NCI-H82 treated with DMSO at 0.1 percent for 48 hours (cell line): ENCODE data around the gene P2RY1.

ENCODE experiments used
- DNase-seq: peaks from one replicate; lab custom pipeline; 2025; ENCODE audit not compliant: unreplicated experiment; lab: John Stamatoyannopoulos, UW

The P2RY1 gene, protein sequence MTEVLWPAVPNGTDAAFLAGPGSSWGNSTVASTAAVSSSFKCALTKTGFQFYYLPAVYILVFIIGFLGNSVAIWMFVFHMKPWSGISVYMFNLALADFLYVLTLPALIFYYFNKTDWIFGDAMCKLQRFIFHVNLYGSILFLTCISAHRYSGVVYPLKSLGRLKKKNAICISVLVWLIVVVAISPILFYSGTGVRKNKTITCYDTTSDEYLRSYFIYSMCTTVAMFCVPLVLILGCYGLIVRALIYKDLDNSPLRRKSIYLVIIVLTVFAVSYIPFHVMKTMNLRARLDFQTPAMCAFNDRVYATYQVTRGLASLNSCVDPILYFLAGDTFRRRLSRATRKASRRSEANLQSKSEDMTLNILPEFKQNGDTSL

DNA sequence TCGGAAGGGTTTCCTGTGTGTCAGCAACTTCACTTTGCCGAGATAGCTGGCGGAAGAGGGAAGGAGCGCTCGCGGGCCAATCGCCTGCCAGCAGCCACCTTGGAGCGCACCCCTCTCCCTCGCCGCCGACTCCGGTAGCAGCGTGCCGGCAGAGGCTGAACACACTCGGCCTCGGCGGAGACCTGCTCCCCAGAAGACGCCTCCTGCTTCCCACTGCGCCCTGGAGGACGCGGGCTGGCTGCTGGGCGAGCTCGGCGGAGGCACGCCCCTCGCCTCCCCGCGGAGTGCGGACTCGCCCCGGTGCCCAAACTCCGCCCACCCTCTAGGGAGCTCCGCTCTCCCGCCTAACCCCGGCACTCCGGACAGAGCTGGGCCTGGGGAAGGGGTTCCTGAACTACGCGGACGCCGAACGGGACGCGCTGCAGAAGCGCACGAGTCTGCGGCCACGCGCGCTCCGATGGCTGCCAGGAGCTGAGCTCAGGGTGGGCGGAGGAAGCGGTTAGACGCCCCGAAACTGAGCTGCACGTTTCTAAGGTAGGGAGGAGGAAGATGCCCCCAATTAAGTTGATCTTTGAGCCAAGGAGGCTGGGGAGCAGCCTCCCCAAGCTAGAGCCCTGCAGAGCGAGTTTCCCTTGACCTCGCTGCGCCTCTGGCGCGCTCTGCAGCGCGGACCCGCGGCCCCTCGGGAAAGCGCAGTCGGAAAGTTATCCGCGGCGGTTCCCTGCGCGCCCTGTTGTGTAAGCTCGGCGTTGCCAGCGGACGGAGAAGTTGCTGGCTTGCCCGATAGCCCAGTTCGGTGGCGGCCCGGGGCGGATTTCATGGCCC is at the start of gene P2RY1:
Gene P2RY1, plus strand, starts transcription at position 356 of the 825 bp plus-strand sequence. CDS start 652 bp downstream, outside the sequence.
- DNase-seq, result peak; percentile 65

- no peak for DNase-seq
Observed at GRCh38 chr3:152786977-152787681, 47.8 kb upstream of the P2RY1 start.

DNA sequence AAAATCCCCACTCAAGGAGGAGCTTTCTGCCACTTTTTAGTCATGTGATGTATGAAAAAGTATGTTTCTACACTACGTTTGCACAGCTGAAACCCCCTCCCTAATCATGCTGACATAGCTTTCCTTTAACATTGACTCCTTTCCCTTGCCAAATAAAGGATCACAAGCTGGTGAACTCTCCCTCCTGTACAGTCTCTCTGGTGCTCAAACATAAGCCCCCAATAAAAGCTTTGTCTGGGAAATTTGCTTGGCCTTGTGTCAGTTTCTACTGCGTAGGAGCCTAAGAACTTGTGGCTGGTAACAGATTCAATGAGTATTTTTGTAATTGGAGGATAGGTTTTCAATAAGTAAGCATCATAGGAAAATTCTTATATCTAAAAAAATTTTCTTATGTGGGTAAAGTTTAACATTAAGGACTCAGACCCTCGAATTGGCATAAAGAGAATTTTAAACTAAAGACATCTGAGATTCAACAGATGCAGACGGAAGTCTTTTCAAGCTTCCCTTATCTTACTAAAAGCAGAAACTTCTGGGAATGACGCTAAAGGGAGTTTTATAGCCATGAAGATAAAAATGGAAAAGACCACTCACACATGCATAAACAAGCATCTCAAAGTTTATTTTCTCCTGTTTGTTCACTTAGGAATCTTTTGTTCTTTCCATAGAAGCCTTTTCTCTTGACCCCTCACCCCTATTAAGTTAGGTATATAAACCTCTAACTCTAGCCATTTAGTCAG is 44.1 kb upstream of the P2RY1 start:
- DNase-seq, result no peak

DNA sequence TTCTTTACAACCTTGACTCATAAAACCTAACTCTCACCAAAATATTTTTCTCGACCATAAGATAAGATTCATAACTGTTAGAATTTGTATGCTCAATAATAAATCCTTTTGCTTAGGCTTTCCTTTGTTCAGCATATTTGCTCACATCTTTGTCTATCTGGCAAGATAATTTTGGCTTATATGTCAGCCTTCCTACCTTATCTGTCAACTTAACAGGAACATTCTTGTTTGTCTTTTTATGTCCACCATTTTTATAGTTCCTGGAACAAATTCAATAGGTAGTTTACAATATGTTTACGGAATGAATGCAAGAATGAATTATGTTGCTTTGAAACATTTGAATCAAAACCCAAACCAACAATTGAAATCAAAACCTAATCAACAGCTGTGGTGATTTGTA is 41.0 kb upstream of the P2RY1 start:
- no peak for DNase-seq

- DNase-seq, result no peak
Observed at GRCh38 chr3:152797751-152798432, 37.0 kb upstream of the P2RY1 start.

- DNase-seq, result no peak
Observed at GRCh38 chr3:152811974-152812760, 22.8 kb upstream of the P2RY1 start.

GRCh38 chr3:152817400-152817799 is 17.5 kb upstream of the P2RY1 start:
- no peak for DNase-seq

GRCh38 chr3:152818027-152818426 is 16.9 kb upstream of the P2RY1 start:
- DNase-seq, result no peak

DNA sequence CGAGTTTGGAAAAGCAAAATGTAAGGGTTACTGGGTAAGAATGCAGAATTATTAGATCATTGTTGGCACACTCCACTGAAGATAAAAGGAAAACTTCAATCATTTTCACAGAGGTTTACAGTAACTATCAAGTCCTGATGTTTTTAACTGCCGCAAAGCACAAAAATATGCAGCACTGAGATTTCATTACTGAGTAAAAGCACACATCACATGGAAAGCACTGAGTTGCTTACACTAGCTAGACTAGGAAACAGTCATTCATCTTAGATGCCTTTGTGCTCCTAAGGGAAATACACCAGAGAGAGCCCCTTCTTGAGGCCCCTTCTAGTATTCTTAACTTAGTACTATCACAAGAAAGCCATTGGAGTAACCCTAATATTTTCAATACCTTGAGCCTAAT is 11.8 kb upstream of the P2RY1 start:
- DNase-seq, result peak; percentile 55

- DNase-seq, result peak; percentile 99
Observed at GRCh38 chr3:152823781-152824180, 11.2 kb upstream of the P2RY1 start.

- no peak for DNase-seq
Observed at GRCh38 chr3:152825566-152825965, 9.4 kb upstream of the P2RY1 start.

DNA sequence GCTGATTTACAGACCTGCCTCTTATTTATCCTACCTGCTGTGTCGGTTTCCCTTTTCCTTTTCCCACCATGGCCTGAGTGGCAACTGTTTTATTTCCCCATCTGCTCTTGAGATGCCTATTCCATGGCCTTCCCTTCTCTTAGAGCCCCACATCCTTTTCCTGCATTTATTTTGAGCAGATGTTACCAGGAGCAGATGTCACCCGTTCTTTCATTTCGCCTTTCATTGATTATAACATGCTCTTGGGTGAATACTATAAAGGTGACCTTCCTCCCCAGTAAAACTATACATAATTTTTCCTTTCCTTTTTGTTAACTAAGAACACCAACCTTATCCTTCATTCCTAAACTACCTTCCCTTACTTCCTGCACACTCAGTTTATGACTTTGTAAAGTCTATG is 8.5 kb upstream of the P2RY1 start:
- DNase-seq, result no peak

DNA sequence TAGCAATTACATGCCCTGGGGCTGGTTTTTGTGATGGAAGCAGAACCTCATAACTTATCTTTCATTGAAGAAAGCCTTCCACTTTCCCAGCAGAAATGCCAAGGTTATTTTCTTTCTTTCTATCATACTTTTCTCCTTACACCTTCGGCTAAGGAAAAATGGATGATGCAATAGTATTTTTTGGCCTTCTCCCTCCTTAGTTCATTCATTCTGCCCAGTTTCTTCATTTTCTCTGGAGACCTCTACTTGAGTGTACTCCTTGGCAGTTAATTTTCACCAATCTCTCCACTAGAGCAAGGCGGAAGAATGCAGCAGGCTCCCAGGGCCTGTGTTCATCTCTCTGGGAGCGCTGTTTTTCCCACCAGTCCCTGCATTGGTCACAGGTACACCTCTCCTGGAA is 7.6 kb upstream of the P2RY1 start:
- no peak for DNase-seq

DNA sequence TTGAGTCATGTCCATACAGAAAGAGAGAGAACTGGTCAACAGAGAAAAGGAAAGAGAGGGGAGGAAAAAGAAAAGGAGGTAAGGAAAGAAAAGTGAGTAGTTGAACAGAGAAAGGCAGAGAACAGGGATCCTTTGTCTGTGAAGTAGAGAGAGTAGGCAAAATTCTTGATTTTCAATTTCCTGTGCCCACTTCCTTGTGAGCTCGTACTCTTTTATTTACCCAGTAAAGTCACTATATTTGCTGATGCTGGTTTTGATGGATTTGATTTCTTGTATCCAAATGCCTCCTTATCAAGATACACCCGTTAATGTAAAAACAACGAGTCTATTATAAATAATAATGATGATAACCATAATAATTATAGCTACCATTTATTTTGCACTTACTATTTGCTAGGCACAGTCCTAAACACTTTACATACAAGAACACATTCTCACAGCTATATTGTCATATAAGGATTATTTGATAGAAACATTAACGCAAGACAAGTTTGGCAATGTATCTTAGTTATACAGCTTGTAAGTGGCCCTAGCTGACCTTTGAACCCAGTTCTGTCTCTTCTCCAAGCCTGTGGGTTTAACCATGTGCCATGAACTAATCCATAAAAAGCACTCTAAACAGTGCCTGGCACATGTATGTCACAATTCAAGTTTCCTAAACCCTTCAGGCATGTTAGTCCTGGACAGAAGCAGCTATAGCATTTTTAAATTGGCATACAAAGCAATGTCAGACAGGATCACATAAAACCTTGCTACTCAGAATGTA is 6.7 kb upstream of the P2RY1 start:
- no peak for DNase-seq

DNA sequence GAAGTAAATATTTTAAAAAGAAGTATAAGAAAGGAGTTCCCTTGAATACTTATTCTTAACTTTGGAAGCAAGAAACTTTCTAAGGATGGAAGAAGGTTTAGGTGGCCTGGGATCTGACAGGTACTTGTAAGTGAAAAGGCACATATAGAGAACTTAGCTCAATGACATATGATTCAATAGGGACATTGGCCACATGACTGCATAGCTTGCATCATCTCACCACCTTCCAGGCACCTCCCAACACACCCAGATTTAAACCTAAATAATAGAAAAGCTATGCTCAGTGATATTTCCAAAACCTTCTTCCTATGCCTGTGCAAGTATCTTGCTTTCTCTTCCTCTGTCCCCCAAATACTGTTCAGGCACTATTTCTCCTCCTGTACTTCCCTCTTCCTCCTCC is 4.7 kb upstream of the P2RY1 start:
- no peak for DNase-seq

- no peak for DNase-seq
Observed at GRCh38 chr3:152832046-152832445, 2.9 kb upstream of the P2RY1 start.

DNA sequence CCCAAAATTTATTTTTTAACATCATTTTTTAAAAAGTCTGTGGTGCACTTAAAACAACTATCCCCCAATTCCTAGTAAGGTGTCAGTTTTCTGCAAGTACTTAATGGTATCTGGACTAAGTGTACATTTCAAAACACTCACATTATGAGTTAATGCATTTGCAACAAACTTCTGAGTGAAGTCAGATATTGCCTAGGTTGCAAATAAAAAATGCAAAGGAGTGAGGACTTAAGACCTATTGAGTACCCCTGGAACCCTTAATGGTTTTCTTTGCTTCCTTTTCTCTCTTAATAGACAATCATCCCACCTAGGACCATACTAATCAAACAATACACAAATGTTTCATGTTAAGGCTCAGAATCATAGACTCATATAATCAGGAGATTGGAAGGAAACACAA is 1.8 kb upstream of the P2RY1 start:
- no peak for DNase-seq

DNA sequence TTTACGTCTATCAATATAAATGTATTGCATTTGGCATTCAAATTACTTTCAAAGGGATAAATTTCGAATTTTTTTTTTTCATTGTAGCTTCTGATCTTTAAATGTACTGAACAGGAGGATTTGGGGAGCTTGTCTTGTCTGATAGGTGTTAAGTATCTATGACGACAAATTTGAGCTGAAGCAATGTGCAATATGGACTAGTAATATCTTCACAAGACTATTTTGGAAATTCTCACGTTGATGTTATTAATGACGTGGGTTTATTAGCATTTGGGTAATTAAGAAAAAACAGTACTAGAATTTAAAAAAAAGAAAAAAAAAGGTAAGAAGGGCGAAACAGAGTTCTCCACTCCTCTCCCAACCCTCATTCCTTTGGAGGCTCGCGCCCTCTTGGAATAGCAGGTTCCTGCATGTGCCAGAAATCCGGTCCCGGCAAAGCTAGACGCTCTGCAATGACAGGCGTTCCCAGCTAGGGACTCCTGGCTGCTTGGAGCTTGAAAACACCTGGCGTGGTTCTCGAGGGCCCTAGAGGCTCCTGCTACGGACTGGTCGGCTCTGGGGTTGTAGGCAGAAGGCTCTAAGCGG is 648 bp upstream of the P2RY1 start:
- DNase-seq, result no peak
